Stimulated activated CD4-positive, alpha-beta T cell treated with anti-CD3 and anti-CD28 coated beads, TNF-alpha, amount 100 ng/mL, for 24 hours (primary cell): ENCODE results near the gene SLC9A1.
A peak's percentile ranks its signal among the peaks of the same experiment; 100 is the strongest.

Experiments
- DNase-seq, 3 experiments: peaks; one replicate each; pipeline ENCODE4 v3.0.0-alpha.2; 2020; ENCODE audit warnings: low read depth in 3 of 3

SLC9A1 gene

GRCh38 chr1:27102707-27103468, 52.0 kb downstream of the SLC9A1 start:
- peak; percentile 64 to 79 (median 65) for DNase-seq

- DNase-seq, result no peak
Measured at GRCh38 chr1:27102134-27102706, 52.7 kb downstream of the SLC9A1 start.

GRCh38 chr1:27101696-27102095, 53.2 kb downstream of the SLC9A1 start:
- DNase-seq, result no peak

GRCh38 chr1:27101054-27101491, 53.9 kb downstream of the SLC9A1 start:
- no peak for DNase-seq

- no peak for DNase-seq
Measured at GRCh38 chr1:27100335-27101053, 54.4 kb downstream of the SLC9A1 start.

- DNase-seq, result peak in 1 of 3 experiments; percentile 30
Measured at GRCh38 chr1:27099587-27100334, 55.2 kb downstream of the SLC9A1 start.

GRCh38 chr1:27099135-27099586, 55.8 kb downstream of the SLC9A1 start:
- DNase-seq, result no peak

GRCh38 chr1:27098431-27099134, 56.3 kb downstream of the SLC9A1 start:
- no peak for DNase-seq

GRCh38 chr1:27097484-27097917, 57.4 kb downstream of the SLC9A1 start:
- DNase-seq, result peak; percentile 57 to 70 (median 58)

- no peak for DNase-seq
Measured at GRCh38 chr1:27095576-27095975, 59.3 kb downstream of the SLC9A1 start.

GRCh38 chr1:27092888-27093287, 62.0 kb downstream of the SLC9A1 start:
- no peak for DNase-seq

GRCh38 chr1:27090911-27091310, 64.0 kb downstream of the SLC9A1 start:
- DNase-seq, result no peak

GRCh38 chr1:27087371-27088220, 67.3 kb downstream of the SLC9A1 start:
- DNase-seq, result no peak

- DNase-seq, result no peak
Measured at GRCh38 chr1:27086628-27087027, 68.3 kb downstream of the SLC9A1 start.

GRCh38 chr1:27086026-27086425, 68.9 kb downstream of the SLC9A1 start:
- DNase-seq, result no peak

- DNase-seq, result no peak
Measured at GRCh38 chr1:27084107-27084506, 70.8 kb downstream of the SLC9A1 start.

- DNase-seq, result no peak
Measured at GRCh38 chr1:27077968-27078367, 77.0 kb downstream of the SLC9A1 start.

- no peak for DNase-seq
Measured at GRCh38 chr1:27076803-27077202, 78.1 kb downstream of the SLC9A1 start.

GRCh38 chr1:27074175-27074780, 80.6 kb downstream of the SLC9A1 start:
- no peak for DNase-seq

- no peak for DNase-seq
Measured at GRCh38 chr1:27071049-27071416, 83.9 kb downstream of the SLC9A1 start.
